Ovary (tissue), 3 donors: ENCODE results near the gene ADAMTS17.

Experiments
- CTCF ChIP-seq, 3 donors: fragments of 450-650 bp in 2 of 3; fragments of 200-600 bp in 1 of 3; IDR thresholded peaks; one replicate each; pipeline versions ENCODE4 v1.5.1 to v1.8.0; 2016 to 2022; ENCODE audit warnings: antibody characterized with exemption in 3 of 3, mild to moderate bottlenecking in 1 of 3
- EP300 ChIP-seq: sonication (generic); formaldehyde crosslinking; IDR thresholded peaks from one replicate; pipeline ENCODE4 v1.6.1; 2017; ENCODE audit warnings: antibody characterized with exemption
- POLR2A ChIP-seq: fragments of 450-650 bp; IDR thresholded peaks from one replicate; pipeline ENCODE4 v1.6.1; 2017; ENCODE audit warnings: antibody characterized with exemption, mild to moderate bottlenecking, moderate library complexity
- donor health status: DM: no; HTN: no; CAD: no.

- TF ChIP-seq CTCF (IDR thresholded peaks at IDR 0.05) (no peak), POLR2A (no peak), EP300 (no peak)
Measured at GRCh38 chr15:100266166-100266565, 75.6 kb downstream of the ADAMTS17 start.
